Measurements from ENCODE around the gene SCAPER. TPM values are rescaled to one million over a fixed set of nuclear protein-coding genes. Genes with fewer than 3 reads are reported as not detected.
"Not testable (repeated sequence)": the region's sequence is repeated elsewhere in the genome, so short reads cannot be mapped to it uniquely, and the experiment has no call there.

SCAPER gene
- total RNA-seq, 2 experiments from 2014 or later = 31.4 to 32.7 TPM

DNA sequence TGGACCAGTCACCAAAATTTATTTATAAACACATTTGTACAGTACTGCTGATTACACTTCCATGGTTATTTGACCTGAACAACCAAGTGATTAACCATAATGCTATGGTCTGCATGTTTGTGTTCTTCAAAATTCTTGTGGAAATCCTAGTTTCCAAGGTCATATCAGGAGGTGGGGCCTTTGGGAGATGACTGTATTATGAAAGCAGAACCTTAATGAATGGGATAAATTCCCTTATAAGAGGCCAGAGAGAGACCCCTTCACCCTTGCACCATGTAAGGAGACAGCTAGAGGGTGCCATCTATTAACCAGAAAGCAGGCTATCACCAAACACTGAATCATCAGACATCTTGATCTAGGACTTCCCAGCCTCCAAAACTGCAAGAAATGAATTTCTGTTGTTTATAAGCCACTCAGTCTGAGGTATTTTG, 1.9 kb downstream of the SCAPER start:
- ChIA-PET CTCF (interaction anchor here (1.0 to 2.0 kb wide), 5 partner anchors 31 to 60 kb away, joined by 3 to 4 read pairs (median 4); no protein-coding TSS in a partner anchor), POLR2A (interaction anchor here (1.1 kb wide), 1 partner anchor 119 kb away, joined by 3 read pairs; no protein-coding TSS in a partner anchor)
- H3K4me1 Mint-ChIP-seq (ENCODE audit: low read depth) = peaks cover 36% of the 10 kb centered on the region
- DNase-seq = peak; percentile 22
- intact Hi-C loops (cut with micrococcal nuclease) = loop anchor here (10.0 kb wide), 1 partner anchor 112 kb away; no protein-coding TSS in a partner anchor
- H3K9me3 Mint-ChIP-seq = no peaks in the 10 kb centered on the region
- no peaks in the 10 kb centered on the region for H3K27me3 Mint-ChIP-seq
- TF ChIP-seq, protein P1, sequence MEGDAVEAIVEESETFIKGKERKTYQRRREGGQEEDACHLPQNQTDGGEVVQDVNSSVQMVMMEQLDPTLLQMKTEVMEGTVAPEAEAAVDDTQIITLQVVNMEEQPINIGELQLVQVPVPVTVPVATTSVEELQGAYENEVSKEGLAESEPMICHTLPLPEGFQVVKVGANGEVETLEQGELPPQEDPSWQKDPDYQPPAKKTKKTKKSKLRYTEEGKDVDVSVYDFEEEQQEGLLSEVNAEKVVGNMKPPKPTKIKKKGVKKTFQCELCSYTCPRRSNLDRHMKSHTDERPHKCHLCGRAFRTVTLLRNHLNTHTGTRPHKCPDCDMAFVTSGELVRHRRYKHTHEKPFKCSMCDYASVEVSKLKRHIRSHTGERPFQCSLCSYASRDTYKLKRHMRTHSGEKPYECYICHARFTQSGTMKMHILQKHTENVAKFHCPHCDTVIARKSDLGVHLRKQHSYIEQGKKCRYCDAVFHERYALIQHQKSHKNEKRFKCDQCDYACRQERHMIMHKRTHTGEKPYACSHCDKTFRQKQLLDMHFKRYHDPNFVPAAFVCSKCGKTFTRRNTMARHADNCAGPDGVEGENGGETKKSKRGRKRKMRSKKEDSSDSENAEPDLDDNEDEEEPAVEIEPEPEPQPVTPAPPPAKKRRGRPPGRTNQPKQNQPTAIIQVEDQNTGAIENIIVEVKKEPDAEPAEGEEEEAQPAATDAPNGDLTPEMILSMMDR (IDR thresholded peaks at IDR 0.05) = peak; percentile 35
- H3K36me3 Mint-ChIP-seq (ENCODE audit: low read depth) = peaks cover 19% of the 10 kb centered on the region
- H3K4me3 Mint-ChIP-seq = peak overlapping the region; percentile 91
- peak overlapping the region; percentile 91 for H3K27ac Mint-ChIP-seq
- peak; percentile 16 for ATAC-seq

DNA sequence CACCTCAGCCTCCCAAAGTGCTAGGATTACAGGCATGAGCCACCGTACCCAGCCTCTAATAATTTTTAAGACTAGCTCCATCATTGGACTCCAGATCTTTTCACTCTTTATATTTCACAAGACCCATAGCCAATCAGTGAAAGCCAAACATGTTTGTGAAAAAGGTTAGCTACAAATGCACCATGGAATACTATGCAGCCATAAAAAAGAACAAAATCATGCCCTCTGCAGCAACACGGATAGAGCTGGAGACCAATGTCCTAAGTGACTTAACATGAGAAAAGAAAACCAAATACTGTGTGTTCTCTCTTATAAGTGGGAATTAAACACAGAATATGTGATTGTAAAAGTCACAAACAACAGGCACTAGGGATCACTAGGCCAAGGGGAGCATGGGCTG, 3.2 kb downstream of the SCAPER start:
- no peaks in the 10 kb centered on the region for H3K9me3 Mint-ChIP-seq
- ChIA-PET POLR2A (interaction anchor here (0.9 kb wide), 1 partner anchor 253 kb away, joined by 3 read pairs; no protein-coding TSS in a partner anchor), CTCF (interaction anchor here (0.9 to 2.0 kb wide), 3 partner anchors 30 to 72 kb away, joined by 3 to 4 read pairs (median 4); no protein-coding TSS in a partner anchor)
- no peak overlapping the region for H3K27ac Mint-ChIP-seq
- DNase-seq = no peak
- peaks cover 20% of the 10 kb centered on the region for H3K36me3 Mint-ChIP-seq (ENCODE audit: low read depth)
- no peaks in the 10 kb centered on the region for H3K27me3 Mint-ChIP-seq
- ATAC-seq = no peak
- intact Hi-C loops (cut with micrococcal nuclease) = loop anchor here (10.0 kb wide), 1 partner anchor 113 kb away; no protein-coding TSS in a partner anchor
- TF ChIP-seq, protein P1 (IDR thresholded peaks at IDR 0.05) = no peak
- peaks cover 39% of the 10 kb centered on the region for H3K4me1 Mint-ChIP-seq (ENCODE audit: low read depth)
- no peak overlapping the region for H3K4me3 Mint-ChIP-seq

DNA sequence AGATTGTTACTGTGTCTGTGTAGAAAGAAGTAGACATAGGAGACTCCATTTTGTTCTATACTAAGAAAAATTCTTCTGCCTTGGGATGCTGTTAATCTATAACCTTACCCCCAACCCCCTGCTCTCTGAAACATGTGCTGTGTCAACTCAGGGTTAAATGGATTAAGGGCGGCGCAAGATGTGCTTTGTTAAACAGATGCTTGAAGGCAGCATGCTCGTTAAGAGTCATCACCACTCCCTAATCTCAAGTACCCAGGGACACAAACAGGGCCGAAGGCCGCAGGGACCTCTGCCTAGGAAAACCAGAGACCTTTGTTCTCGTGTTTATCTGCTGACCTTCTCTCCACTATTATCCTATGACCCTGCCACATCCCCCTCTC, 5.2 kb downstream of the SCAPER start:
- peaks cover 34% of the 10 kb centered on the region for H3K4me1 Mint-ChIP-seq (ENCODE audit: low read depth)
- H3K4me3 Mint-ChIP-seq, DNase-seq, H3K9me3 Mint-ChIP-seq, CTCF ChIA-PET, POLR2A ChIA-PET, H3K27me3 Mint-ChIP-seq, H3K27ac Mint-ChIP-seq, ATAC-seq: not testable (repeated sequence)
- intact Hi-C loops (cut with micrococcal nuclease) = loop anchor here (10.0 kb wide), 1 partner anchor 115 kb away; no protein-coding TSS in a partner anchor
- peaks cover 29% of the 10 kb centered on the region for H3K36me3 Mint-ChIP-seq (ENCODE audit: low read depth)

DNA sequence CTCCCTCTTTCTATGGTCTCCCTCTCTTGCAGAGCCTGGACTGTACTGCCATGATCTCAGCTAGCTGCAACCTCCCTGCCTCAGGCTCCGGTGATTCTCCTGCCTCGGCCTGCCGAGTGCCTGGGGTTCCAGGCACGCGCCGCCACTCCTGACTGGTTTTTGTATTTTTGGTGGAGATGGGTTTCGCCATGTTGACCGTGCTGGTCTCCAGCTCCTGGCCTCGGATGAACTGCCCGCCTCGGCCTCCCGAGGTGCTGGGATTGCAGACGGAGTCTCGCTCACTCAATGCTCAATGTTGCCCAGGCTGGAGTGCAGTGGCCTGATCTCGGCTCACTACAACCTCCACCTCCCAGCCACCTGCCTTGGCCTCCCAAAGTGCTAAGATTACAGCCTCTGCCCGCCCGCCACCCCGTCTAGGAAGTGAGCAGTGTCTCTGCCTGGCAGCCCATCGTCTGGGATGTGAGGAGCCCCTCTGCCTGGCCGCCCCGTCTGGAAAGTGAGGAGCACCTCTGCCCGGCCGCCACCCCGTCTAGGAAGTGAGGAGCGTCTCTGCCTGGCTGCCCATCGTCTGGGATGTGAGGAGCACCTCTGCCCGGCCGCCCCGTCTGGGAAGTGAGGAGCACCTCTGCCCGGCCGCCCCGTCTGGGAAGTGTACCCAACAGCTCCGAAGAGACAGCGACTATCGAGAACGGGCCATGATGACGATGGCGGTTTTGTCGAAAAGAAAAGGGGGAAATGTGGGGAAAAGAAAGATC, 5.8 kb downstream of the SCAPER start:
- H3K9me3 Mint-ChIP-seq; ATAC-seq; H3K27ac Mint-ChIP-seq; DNase-seq; POLR2A ChIA-PET; intact Hi-C loops (cut with micrococcal nuclease); H3K27me3 Mint-ChIP-seq; H3K4me3 Mint-ChIP-seq: not testable (repeated sequence)
- peaks cover 39% of the 10 kb centered on the region for H3K4me1 Mint-ChIP-seq (ENCODE audit: low read depth)
- CTCF ChIA-PET = interaction anchor here (1.0 kb wide), 1 partner anchor 74 kb away, joined by 4 read pairs; no protein-coding TSS in a partner anchor
- peaks cover 34% of the 10 kb centered on the region for H3K36me3 Mint-ChIP-seq (ENCODE audit: low read depth)

DNA sequence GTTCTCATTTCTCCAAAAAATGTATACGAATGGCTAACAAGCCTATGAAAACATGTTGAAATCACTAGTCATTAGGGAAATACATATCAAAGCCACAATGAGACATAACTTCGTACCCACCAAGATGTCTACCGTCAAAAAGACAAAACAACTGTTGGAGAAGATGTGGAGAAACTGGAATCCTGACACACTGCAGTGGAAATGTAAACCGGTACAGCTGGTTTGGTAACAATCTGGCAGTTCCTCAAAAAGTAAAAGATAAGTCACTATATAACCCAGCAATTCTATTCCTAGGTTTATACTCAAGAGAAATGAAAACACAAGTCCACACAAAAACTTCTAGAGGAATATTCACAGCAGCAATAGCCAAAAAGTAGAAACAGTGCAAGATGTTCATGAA, 7.0 kb downstream of the SCAPER start:
- TF ChIP-seq, protein P1 (IDR thresholded peaks at IDR 0.05) = no peak
- H3K4me1 Mint-ChIP-seq (ENCODE audit: low read depth) = peaks cover 33% of the 10 kb centered on the region
- DNase-seq (no peak), ATAC-seq (no peak)
- CTCF ChIA-PET = interaction anchor here (1.0 kb wide), 1 partner anchor 75 kb away, joined by 4 read pairs; no protein-coding TSS in a partner anchor
- POLR2A ChIA-PET = no interaction called here
- no peaks in the 10 kb centered on the region for H3K9me3 Mint-ChIP-seq
- peaks cover 45% of the 10 kb centered on the region for H3K36me3 Mint-ChIP-seq (ENCODE audit: low read depth)
- H3K27me3 Mint-ChIP-seq = no peaks in the 10 kb centered on the region
- intact Hi-C loops (cut with micrococcal nuclease) = no loop called here
- H3K4me3 Mint-ChIP-seq = no peak overlapping the region
- no peak overlapping the region for H3K27ac Mint-ChIP-seq

DNA sequence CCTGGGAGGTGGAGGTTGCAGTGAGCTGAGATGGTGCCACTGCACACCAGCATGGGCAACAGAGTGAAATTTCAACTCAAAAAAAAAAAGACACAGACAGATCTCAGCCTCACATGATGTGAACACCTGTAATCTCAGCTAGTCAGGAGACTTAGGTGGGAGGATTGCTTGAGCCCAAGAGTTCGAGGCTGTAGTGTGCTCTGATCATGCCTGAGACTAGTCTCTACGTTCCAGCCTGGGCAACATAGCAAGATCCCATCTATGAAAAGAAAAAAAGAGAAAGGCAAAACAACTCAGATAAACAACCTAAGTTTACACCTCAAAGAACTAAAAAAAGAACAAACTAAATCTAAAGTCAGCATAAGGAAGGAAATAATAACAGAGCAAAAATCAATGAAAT, 11.0 kb downstream of the SCAPER start:
- POLR2A ChIA-PET = no interaction called here
- peaks cover 60% of the 10 kb centered on the region for H3K36me3 Mint-ChIP-seq (ENCODE audit: low read depth)

DNA sequence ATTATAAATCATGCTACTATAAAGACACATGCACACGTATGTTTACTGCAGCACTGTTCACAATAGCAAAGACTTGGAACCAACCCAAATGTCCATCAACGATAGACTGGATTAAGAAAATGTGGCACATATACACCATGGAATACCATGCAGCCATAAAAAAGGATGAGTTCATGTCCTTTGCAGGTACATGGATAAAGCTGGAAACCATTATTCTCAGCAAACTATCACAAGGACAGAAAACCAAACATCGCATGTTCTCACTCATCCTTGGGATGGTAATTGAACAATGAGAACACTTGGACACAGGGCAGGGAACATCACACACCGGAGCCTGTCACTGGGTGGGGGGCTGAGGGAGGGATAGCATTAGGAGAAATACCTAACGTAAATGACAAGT, 12.3 kb downstream of the SCAPER start:
- DNase-seq; ATAC-seq; H3K27me3 Mint-ChIP-seq; H3K27ac Mint-ChIP-seq; H3K4me3 Mint-ChIP-seq; H3K9me3 Mint-ChIP-seq; POLR2A ChIA-PET; intact Hi-C loops (cut with micrococcal nuclease); CTCF ChIA-PET: not testable (repeated sequence)
- H3K36me3 Mint-ChIP-seq (ENCODE audit: low read depth) = peaks cover 64% of the 10 kb centered on the region
- H3K4me1 Mint-ChIP-seq (ENCODE audit: low read depth) = peaks cover 51% of the 10 kb centered on the region

More for the DNA sequence above, 11.0 kb downstream of the SCAPER start:
- TF ChIP-seq, protein P1 (IDR thresholded peaks at IDR 0.05) = no peak
- no peak for ATAC-seq
- Mint-ChIP-seq H3K4me1 (ENCODE audit: low read depth) (peaks cover 40% of the 10 kb centered on the region), H3K9me3 (peaks cover 7% of the 10 kb centered on the region), H3K27ac (no peak overlapping the region), H3K4me3 (no peak overlapping the region), H3K27me3 (no peaks in the 10 kb centered on the region)
- no peak for DNase-seq
- CTCF ChIA-PET = no interaction called here
- intact Hi-C loops (cut with micrococcal nuclease) = no loop called here
